Mesenchymal stem cell (in vitro differentiated cells and primary cell): ENCODE results near the gene PABPC1L.
A peak's percentile ranks its signal among the peaks of the same experiment; 100 is the strongest.

Experiments used
- DNase-seq: peaks from one replicate; pipeline ENCODE4 v3.0.0-alpha.2; 2013
- H2AFZ ChIP-seq: one replicate; pipeline ENCODE4 v1.6.1; 2013; ENCODE audit warnings: low read depth, mild to moderate bottlenecking, control low read depth, inconsistent platforms, low read length, moderate library complexity
- H2AK5ac ChIP-seq: 2 replicates; pipeline ENCODE4 v1.6.1; 2013; ENCODE audit warnings: low read length, moderate library complexity, mild to moderate bottlenecking, inconsistent platforms; ENCODE audit not compliant: severe bottlenecking
- H2BK120ac ChIP-seq: one replicate; pipeline ENCODE4 v1.6.1; 2013; ENCODE audit warnings: low read depth, mild to moderate bottlenecking, inconsistent platforms, low read length, moderate library complexity
- H2BK12ac ChIP-seq, 2 experiments: one replicate each; pipeline ENCODE4 v1.6.1; 2013; ENCODE audit warnings: inconsistent platforms in 2 of 2, low read length in 2 of 2, mild to moderate bottlenecking in 2 of 2, moderate library complexity in 2 of 2, control low read depth in 1 of 2
- H2BK15ac ChIP-seq: one replicate; pipeline ENCODE4 v1.6.1; 2013; ENCODE audit warnings: mild to moderate bottlenecking, low read depth, inconsistent platforms; ENCODE audit not compliant: poor library complexity, severe bottlenecking
- H2BK5ac ChIP-seq: 2 replicates; pipeline ENCODE4 v1.6.1; 2013; ENCODE audit warnings: low read depth, mild to moderate bottlenecking, low read length, control low read depth, inconsistent platforms; ENCODE audit not compliant: poor library complexity, severe bottlenecking
- H3K14ac ChIP-seq, 2 experiments: one replicate each; pipeline ENCODE4 v1.6.1; 2013; ENCODE audit warnings: inconsistent platforms in 2 of 2, low read length in 2 of 2, control low read depth in 1 of 2, mild to moderate bottlenecking in 1 of 2, moderate library complexity in 1 of 2
- H3K18ac ChIP-seq, 2 experiments: one replicate each; pipeline ENCODE4 v1.6.1; 2013; ENCODE audit warnings: inconsistent platforms in 2 of 2, low read length in 2 of 2, control low read depth in 1 of 2, low read depth in 1 of 2, mild to moderate bottlenecking in 1 of 2
- H3K23ac ChIP-seq, 2 experiments: one replicate each; pipeline ENCODE4 v1.6.1; 2013; ENCODE audit warnings: inconsistent platforms in 2 of 2, low read length in 2 of 2, mild to moderate bottlenecking in 2 of 2, moderate library complexity in 2 of 2, control low read depth in 1 of 2
- H3K27ac ChIP-seq: 2 replicates; pipeline ENCODE4 v1.5.1; 2013; ENCODE audit warnings: mild to moderate bottlenecking, moderate library complexity, low read length, control low read depth, inconsistent platforms; ENCODE audit not compliant: poor library complexity, severe bottlenecking
- H3K27me3 ChIP-seq, 2 experiments: 2 replicates each; pipeline versions ENCODE4 v1.6.1 to v1.7.0; 2013; ENCODE audit warnings: low read length in 2 of 2, mild to moderate bottlenecking in 2 of 2, moderate library complexity in 2 of 2, control low read depth in 1 of 2, inconsistent platforms in 1 of 2; ENCODE audit not compliant: control insufficient read depth in 1 of 2, insufficient read depth in 1 of 2
- H3K36me3 ChIP-seq, 2 experiments: 2 replicates each; pipeline versions ENCODE4 v1.6.1 to v1.7.0; 2013; ENCODE audit warnings: low read length in 2 of 2, control low read depth in 1 of 2, inconsistent platforms in 1 of 2, low read depth in 1 of 2, mild to moderate bottlenecking in 1 of 2; ENCODE audit not compliant: insufficient read depth in 2 of 2, control insufficient read depth in 1 of 2
- H3K4ac ChIP-seq, 2 experiments: one replicate each; pipeline ENCODE4 v1.6.1; 2013; ENCODE audit warnings: inconsistent platforms in 2 of 2, low read length in 2 of 2, mild to moderate bottlenecking in 2 of 2, moderate library complexity in 2 of 2, control low read depth in 1 of 2, low read depth in 1 of 2
- H3K4me1 ChIP-seq: 2 replicates; pipeline ENCODE4 v1.6.1; 2013; ENCODE audit warnings: low read depth, low read length, control low read depth; ENCODE audit not compliant: control insufficient read depth, insufficient read depth
- H3K4me2 ChIP-seq: 2 replicates; pipeline ENCODE4 v1.6.1; 2013; ENCODE audit warnings: low read length, mild to moderate bottlenecking, inconsistent platforms; ENCODE audit not compliant: poor library complexity, severe bottlenecking
- H3K4me3 ChIP-seq, 2 experiments: 2 replicates each; pipeline versions ENCODE4 v1.5.1 to v1.7.0; 2013; ENCODE audit warnings: low read length in 2 of 2, mild to moderate bottlenecking in 2 of 2, control low read depth in 1 of 2, low read depth in 1 of 2; ENCODE audit not compliant: insufficient read depth in 1 of 2
- H3K79me1 ChIP-seq: replicated peaks from 2 replicates; pipeline ENCODE4 v1.6.1; 2013; ENCODE audit warnings: mild to moderate bottlenecking, control low read depth, low read length, inconsistent platforms; ENCODE audit not compliant: poor library complexity, severe bottlenecking
- H3K9ac ChIP-seq: 2 replicates; pipeline ENCODE4 v1.7.0; 2013; ENCODE audit warnings: mild to moderate bottlenecking, low read length, moderate library complexity
- H3K9me3 ChIP-seq: 2 replicates; pipeline ENCODE4 v1.7.0; 2013; ENCODE audit warnings: mild to moderate bottlenecking, low read length; ENCODE audit not compliant: control insufficient read depth
- H4K8ac ChIP-seq: one replicate; pipeline ENCODE4 v1.6.1; 2013; ENCODE audit warnings: inconsistent platforms, mild to moderate bottlenecking, low read length, moderate library complexity
- H4K91ac ChIP-seq: one replicate; pipeline ENCODE4 v1.6.1; 2013; ENCODE audit warnings: mild to moderate bottlenecking, low read length, inconsistent platforms
- WGBS: methylation state at CpG from one replicate; pipeline ENCODE4 v1.1.7; 2013; ENCODE audit warnings: mixed read lengths; 5-methylcytosine and 5-hydroxymethylcytosine counted together

Gene PABPC1L

GRCh38 chr20:44932916-44933315 lies 23.1 kb downstream of the PABPC1L start:
- H2BK15ac ChIP-seq, result no peak overlapping the region
- no peak overlapping the region for H2BK120ac ChIP-seq
- H3K4me2 ChIP-seq, result no peak overlapping the region
- peaks cover 3% of the 10 kb centered on the region for H3K79me1 ChIP-seq
- H3K14ac ChIP-seq, result no peak overlapping the region
- peak overlapping the region in 1 of 2 experiments; percentile 9 for H3K4me3 ChIP-seq
- H2AK5ac ChIP-seq, result no peak overlapping the region
- H3K4ac ChIP-seq, result no peak overlapping the region
- H3K9ac ChIP-seq, result no peak overlapping the region
- H3K23ac ChIP-seq, result no peak overlapping the region
- H2BK5ac ChIP-seq, result no peak overlapping the region
- H4K8ac ChIP-seq, result no peak overlapping the region
- DNase-seq, result no peak
- no peaks in the 10 kb centered on the region for H3K9me3 ChIP-seq
- H3K18ac ChIP-seq, result no peak overlapping the region
- 98% methylated on average over 8 of the region's 8 CpGs for WGBS
- H4K91ac ChIP-seq, result no peak overlapping the region
- H3K27ac ChIP-seq, result no peak overlapping the region
- no peak overlapping the region for H2AFZ ChIP-seq
- no peaks in the 10 kb centered on the region for H3K27me3 ChIP-seq
- no peaks in the 10 kb centered on the region for H3K4me1 ChIP-seq
- H2BK12ac ChIP-seq, result no peak overlapping the region
- H3K36me3 ChIP-seq, result peaks cover 48 to 62% of the 10 kb centered on the region in 2 experiments

GRCh38 chr20:44936510-44936909 lies 26.6 kb downstream of the PABPC1L start:
- Histone ChIP-seq H4K8ac (no peak overlapping the region), H2AFZ (no peak overlapping the region), H2BK120ac (no peak overlapping the region), H3K79me1 (peaks cover 6% of the 10 kb centered on the region), H3K36me3 (peaks cover 66 to 77% of the 10 kb centered on the region in 2 experiments), H3K4me3 (no peak overlapping the region), H3K9me3 (no peaks in the 10 kb centered on the region), H3K4ac (no peak overlapping the region), H3K23ac (no peak overlapping the region), H3K18ac (no peak overlapping the region), H3K4me1 (peaks cover 6% of the 10 kb centered on the region), H4K91ac (no peak overlapping the region), H2BK15ac (no peak overlapping the region), H3K14ac (no peak overlapping the region), H2BK12ac (no peak overlapping the region), H2BK5ac (no peak overlapping the region), H2AK5ac (no peak overlapping the region), H3K27ac (no peak overlapping the region), H3K4me2 (no peak overlapping the region), H3K27me3 (no peaks in the 10 kb centered on the region), H3K9ac (no peak overlapping the region)
- WGBS, result 96% methylated on average over 10 of the region's 10 CpGs
- DNase-seq, result no peak

- no peak overlapping the region for H4K8ac ChIP-seq
- no peak overlapping the region for H3K23ac ChIP-seq
- H3K79me1 ChIP-seq, result peaks cover 15% of the 10 kb centered on the region
- H3K18ac ChIP-seq, result no peak overlapping the region
- peaks cover 72 to 81% of the 10 kb centered on the region in 2 experiments for H3K36me3 ChIP-seq
- no peaks in the 10 kb centered on the region for H3K27me3 ChIP-seq
- WGBS, result 94% methylated on average over 9 of the region's 9 CpGs
- no peak overlapping the region for H3K4me2 ChIP-seq
- H3K4ac ChIP-seq, result no peak overlapping the region
- H2BK120ac ChIP-seq, result no peak overlapping the region
- no peak overlapping the region for H2BK5ac ChIP-seq
- no peak overlapping the region for H3K14ac ChIP-seq
- no peak overlapping the region for H2AK5ac ChIP-seq
- H4K91ac ChIP-seq, result no peak overlapping the region
- no peaks in the 10 kb centered on the region for H3K9me3 ChIP-seq
- no peak for DNase-seq
- H3K4me3 ChIP-seq, result no peak overlapping the region
- no peak overlapping the region for H3K27ac ChIP-seq
- peaks cover 6% of the 10 kb centered on the region for H3K4me1 ChIP-seq
- no peak overlapping the region for H3K9ac ChIP-seq
- no peak overlapping the region for H2AFZ ChIP-seq
- no peak overlapping the region for H2BK15ac ChIP-seq
- H2BK12ac ChIP-seq, result no peak overlapping the region
These were observed 28.8 kb downstream of the PABPC1L start for GRCh38 chr20:44938637-44939036.

- no peak overlapping the region for H4K8ac ChIP-seq
- H3K9me3 ChIP-seq, result no peaks in the 10 kb centered on the region
- H3K23ac ChIP-seq, result no peak overlapping the region
- no peak overlapping the region for H2AK5ac ChIP-seq
- H3K36me3 ChIP-seq, result peaks cover 69 to 85% of the 10 kb centered on the region in 2 experiments
- H3K4me1 ChIP-seq, result peaks cover 6% of the 10 kb centered on the region
- H3K14ac ChIP-seq, result no peak overlapping the region
- no peak overlapping the region for H3K9ac ChIP-seq
- H2AFZ ChIP-seq, result no peak overlapping the region
- H4K91ac ChIP-seq, result no peak overlapping the region
- H3K4me3 ChIP-seq, result no peak overlapping the region
- no peak overlapping the region for H3K18ac ChIP-seq
- DNase-seq, result no peak
- peaks cover 22% of the 10 kb centered on the region for H3K79me1 ChIP-seq
- no peak overlapping the region for H3K27ac ChIP-seq
- H2BK5ac ChIP-seq, result no peak overlapping the region
- 96% methylated on average over 7 of the region's 7 CpGs for WGBS
- no peak overlapping the region for H2BK120ac ChIP-seq
- H3K4me2 ChIP-seq, result no peak overlapping the region
- H3K27me3 ChIP-seq, result no peaks in the 10 kb centered on the region
- no peak overlapping the region for H2BK15ac ChIP-seq
- H2BK12ac ChIP-seq, result no peak overlapping the region
- no peak overlapping the region for H3K4ac ChIP-seq
These were observed 31.3 kb downstream of the PABPC1L start for GRCh38 chr20:44941120-44941691.
